Neural progenitor cell (in vitro differentiated cells): ENCODE data around the gene SKP2.

ENCODE experiments used
- EZH2phosphoT487 ChIP-seq: fragments of 200-600 bp; sonication (generic); IDR thresholded peaks from 2 replicates; pipeline ENCODE4 v1.6.1; 2017; ENCODE audit warnings: antibody characterized with exemption
- TF ChIP-seq, protein P1 (sequence below): fragments of 200-600 bp; sonication (generic); IDR thresholded peaks from 2 replicates; pipeline ENCODE4 v1.5.1; 2017; ENCODE audit warnings: antibody characterized with exemption, mild to moderate bottlenecking

DNA sequence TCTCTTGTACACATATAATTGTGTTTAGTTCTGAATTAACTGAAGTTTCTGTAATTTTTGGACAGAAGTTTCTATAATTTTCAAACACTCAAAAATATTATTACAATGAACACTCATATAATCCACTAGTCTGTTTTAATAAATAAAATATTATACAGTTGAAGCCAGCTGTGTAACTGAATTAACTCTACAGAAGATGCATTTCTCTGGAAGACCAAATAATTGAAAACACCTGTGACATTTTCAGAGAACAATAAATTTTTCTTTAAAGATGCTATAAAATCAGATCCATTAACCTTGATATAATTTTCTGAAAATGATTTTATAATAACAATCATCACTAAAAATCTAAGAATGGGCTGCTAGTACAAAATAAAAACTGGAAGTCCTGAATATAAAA lies 75.1 kb downstream of the SKP2 start:
- TF ChIP-seq, protein P1, sequence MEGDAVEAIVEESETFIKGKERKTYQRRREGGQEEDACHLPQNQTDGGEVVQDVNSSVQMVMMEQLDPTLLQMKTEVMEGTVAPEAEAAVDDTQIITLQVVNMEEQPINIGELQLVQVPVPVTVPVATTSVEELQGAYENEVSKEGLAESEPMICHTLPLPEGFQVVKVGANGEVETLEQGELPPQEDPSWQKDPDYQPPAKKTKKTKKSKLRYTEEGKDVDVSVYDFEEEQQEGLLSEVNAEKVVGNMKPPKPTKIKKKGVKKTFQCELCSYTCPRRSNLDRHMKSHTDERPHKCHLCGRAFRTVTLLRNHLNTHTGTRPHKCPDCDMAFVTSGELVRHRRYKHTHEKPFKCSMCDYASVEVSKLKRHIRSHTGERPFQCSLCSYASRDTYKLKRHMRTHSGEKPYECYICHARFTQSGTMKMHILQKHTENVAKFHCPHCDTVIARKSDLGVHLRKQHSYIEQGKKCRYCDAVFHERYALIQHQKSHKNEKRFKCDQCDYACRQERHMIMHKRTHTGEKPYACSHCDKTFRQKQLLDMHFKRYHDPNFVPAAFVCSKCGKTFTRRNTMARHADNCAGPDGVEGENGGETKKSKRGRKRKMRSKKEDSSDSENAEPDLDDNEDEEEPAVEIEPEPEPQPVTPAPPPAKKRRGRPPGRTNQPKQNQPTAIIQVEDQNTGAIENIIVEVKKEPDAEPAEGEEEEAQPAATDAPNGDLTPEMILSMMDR: no peak
- TF ChIP-seq EZH2phosphoT487: no peak
